Suprapubic skin (tissue), 4 donors: Measurements from ENCODE around the gene NKD2.

Experiments used
- EP300 ChIP-seq: sonication (generic); formaldehyde crosslinking; IDR thresholded peaks from one replicate; pipeline ENCODE4 v1.6.1; 2017; ENCODE audit warnings: antibody characterized with exemption
- POLR2A ChIP-seq, 2 donors: fragments of 450-650 bp; IDR thresholded peaks; one replicate each; pipeline ENCODE4 v1.6.1; 2017; ENCODE audit warnings: antibody characterized with exemption in 2 of 2, mild to moderate bottlenecking in 2 of 2, moderate library complexity in 2 of 2
- POLR2AphosphoS5 ChIP-seq, 3 donors: sonication (generic); formaldehyde crosslinking; IDR thresholded peaks; one replicate each; pipeline ENCODE4 v1.6.1; 2017; ENCODE audit warnings: antibody characterized with exemption in 3 of 3
- TF ChIP-seq, protein P1 (sequence below), 2 donors: fragments of 200-600 bp in 1 of 2; fragments of 450-650 bp in 1 of 2; sonication (generic) in 1 of 2; IDR thresholded peaks; one replicate each; pipeline ENCODE4 v1.5.1; 2016 to 2019; ENCODE audit warnings: antibody characterized with exemption in 2 of 2, mild to moderate bottlenecking in 1 of 2, moderate library complexity in 1 of 2

DNA sequence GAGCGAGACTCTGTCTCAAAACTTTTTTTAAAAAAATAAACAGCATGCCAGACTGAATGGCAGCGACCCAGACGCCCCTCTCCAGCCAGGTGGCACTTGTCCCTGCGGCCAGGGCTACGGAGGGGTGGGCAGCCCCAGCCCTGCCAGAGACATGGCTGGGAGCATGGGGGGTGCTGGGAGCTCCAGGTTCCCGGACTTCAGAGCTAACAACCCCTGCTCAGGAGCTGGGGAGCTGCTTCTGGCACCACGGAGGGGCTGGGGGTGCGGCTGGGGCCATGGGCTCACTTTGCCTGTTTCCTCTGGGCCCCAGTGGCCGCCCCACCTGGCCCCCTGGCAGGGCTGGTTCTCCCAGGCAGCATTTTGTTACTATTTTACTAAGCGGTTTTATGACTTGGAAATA lies 53.3 kb downstream of the NKD2 start:
- no peak for TF ChIP-seq POLR2AphosphoS5 (IDR thresholded peaks at IDR 0.05)
- no peak for TF ChIP-seq POLR2A (IDR thresholded peaks at IDR 0.05)
- TF ChIP-seq, protein P1, sequence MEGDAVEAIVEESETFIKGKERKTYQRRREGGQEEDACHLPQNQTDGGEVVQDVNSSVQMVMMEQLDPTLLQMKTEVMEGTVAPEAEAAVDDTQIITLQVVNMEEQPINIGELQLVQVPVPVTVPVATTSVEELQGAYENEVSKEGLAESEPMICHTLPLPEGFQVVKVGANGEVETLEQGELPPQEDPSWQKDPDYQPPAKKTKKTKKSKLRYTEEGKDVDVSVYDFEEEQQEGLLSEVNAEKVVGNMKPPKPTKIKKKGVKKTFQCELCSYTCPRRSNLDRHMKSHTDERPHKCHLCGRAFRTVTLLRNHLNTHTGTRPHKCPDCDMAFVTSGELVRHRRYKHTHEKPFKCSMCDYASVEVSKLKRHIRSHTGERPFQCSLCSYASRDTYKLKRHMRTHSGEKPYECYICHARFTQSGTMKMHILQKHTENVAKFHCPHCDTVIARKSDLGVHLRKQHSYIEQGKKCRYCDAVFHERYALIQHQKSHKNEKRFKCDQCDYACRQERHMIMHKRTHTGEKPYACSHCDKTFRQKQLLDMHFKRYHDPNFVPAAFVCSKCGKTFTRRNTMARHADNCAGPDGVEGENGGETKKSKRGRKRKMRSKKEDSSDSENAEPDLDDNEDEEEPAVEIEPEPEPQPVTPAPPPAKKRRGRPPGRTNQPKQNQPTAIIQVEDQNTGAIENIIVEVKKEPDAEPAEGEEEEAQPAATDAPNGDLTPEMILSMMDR (IDR thresholded peaks at IDR 0.05), result no peak
- no peak for TF ChIP-seq EP300
